NK-92 (cell line): ENCODE results near the gene ERCC4.
"Not testable (repeated sequence)": the region's sequence is repeated elsewhere in the genome, so short reads cannot be mapped to it uniquely, and the experiment has no call there.

Experiments
- DNase-seq: peaks from one replicate; lab custom pipeline; 2025; ENCODE audit not compliant: unreplicated experiment; lab: John Stamatoyannopoulos, UW

Gene ERCC4

GRCh38 chr16:13919683-13920509 is at the start of gene ERCC4:
ERCC4 (plus strand) TSS chr16:13920154; CDS start chr16:13920166, 12 bp downstream.
- peak; percentile 95 for DNase-seq

- no peak for DNase-seq
Measured at GRCh38 chr16:13873835-13874438, 46.0 kb upstream of the ERCC4 start.

- no peak for DNase-seq
Measured at GRCh38 chr16:13875614-13876284, 44.2 kb upstream of the ERCC4 start.

- no peak for DNase-seq
Measured at GRCh38 chr16:13883276-13883675, 36.7 kb upstream of the ERCC4 start.

GRCh38 chr16:13883881-13884280 is 36.1 kb upstream of the ERCC4 start:
- no peak for DNase-seq

- no peak for DNase-seq
Measured at GRCh38 chr16:13885700-13886099, 34.3 kb upstream of the ERCC4 start.

GRCh38 chr16:13886608-13887007 is 33.3 kb upstream of the ERCC4 start:
- DNase-seq = no peak

- DNase-seq = not testable (repeated sequence)
Measured at GRCh38 chr16:13889323-13889722, 30.6 kb upstream of the ERCC4 start.

GRCh38 chr16:13892301-13892700 is 27.7 kb upstream of the ERCC4 start:
- DNase-seq = no peak

GRCh38 chr16:13895516-13895915 is 24.4 kb upstream of the ERCC4 start:
- DNase-seq = no peak

- DNase-seq = no peak
Measured at GRCh38 chr16:13896543-13897182, 23.3 kb upstream of the ERCC4 start.

- DNase-seq = no peak
Measured at GRCh38 chr16:13897806-13898205, 22.1 kb upstream of the ERCC4 start.

GRCh38 chr16:13898233-13898632 is 21.7 kb upstream of the ERCC4 start:
- no peak for DNase-seq

GRCh38 chr16:13902052-13902451 is 17.9 kb upstream of the ERCC4 start:
- DNase-seq = no peak

- DNase-seq = no peak
Measured at GRCh38 chr16:13902677-13903076, 17.3 kb upstream of the ERCC4 start.

GRCh38 chr16:13904179-13904691 is 15.7 kb upstream of the ERCC4 start:
- DNase-seq = no peak

GRCh38 chr16:13904822-13905221 is 15.1 kb upstream of the ERCC4 start:
- not testable (repeated sequence) for DNase-seq

GRCh38 chr16:13906168-13907089 is 13.5 kb upstream of the ERCC4 start:
- DNase-seq = no peak

- DNase-seq = no peak
Measured at GRCh38 chr16:13907431-13907830, 12.5 kb upstream of the ERCC4 start.

GRCh38 chr16:13909069-13909468 is 10.9 kb upstream of the ERCC4 start:
- DNase-seq = no peak
